Endothelial cell of umbilical vein (primary cell): ENCODE results near the gene ANKRD62.

Experiments used
- CTCF ChIP-seq, 2 donors: IDR thresholded peaks; 1 replicate in 1 of 2; 2 replicates in 1 of 2; pipeline ENCODE4 v1.5.1; 2011; ENCODE audit warnings: low read length in 2 of 2, mild to moderate bottlenecking in 2 of 2, moderate library complexity in 2 of 2, control low read depth in 1 of 2, inconsistent platforms in 1 of 2, low read depth in 1 of 2; ENCODE audit not compliant: insufficient read depth in 1 of 2; ENCODE audit errors: extremely low read depth in 1 of 2
- EZH2 ChIP-seq: IDR thresholded peaks from 2 replicates; pipeline ENCODE4 v1.6.1; 2012; ENCODE audit warnings: borderline replicate concordance, low read depth, mild to moderate bottlenecking, moderate library complexity, low read length, inconsistent platforms; ENCODE audit not compliant: severe bottlenecking
- FOS ChIP-seq: IDR thresholded peaks from 2 replicates; pipeline ENCODE4 v1.6.1; 2011; ENCODE audit warnings: mild to moderate bottlenecking, low read length, moderate library complexity, borderline replicate concordance; ENCODE audit not compliant: insufficient read depth
- GATA2 ChIP-seq: IDR thresholded peaks from 2 replicates; pipeline ENCODE4 v1.7.0; 2011; ENCODE audit warnings: low read depth, mild to moderate bottlenecking, moderate library complexity, mixed read lengths, low read length; ENCODE audit not compliant: insufficient read length, insufficient read depth
- JUN ChIP-seq: IDR thresholded peaks from 2 replicates; pipeline ENCODE4 v1.6.1; 2011; ENCODE audit warnings: borderline replicate concordance, low read depth; ENCODE audit not compliant: insufficient read length, insufficient read depth
- MAX ChIP-seq: IDR thresholded peaks from 2 replicates; pipeline ENCODE4 v1.6.1; 2011; ENCODE audit not compliant: insufficient read depth, insufficient read length
- POLR2A ChIP-seq: IDR thresholded peaks from 2 replicates; pipeline ENCODE4 v1.6.1; 2012; ENCODE audit warnings: low read depth, mild to moderate bottlenecking, control low read depth, low read length
- POLR2AphosphoS5 ChIP-seq: IDR thresholded peaks from 2 replicates; pipeline ENCODE4 v1.6.1; 2012; ENCODE audit warnings: low read depth, mild to moderate bottlenecking, control low read depth, low read length, moderate library complexity; ENCODE audit not compliant: insufficient read depth

DNA sequence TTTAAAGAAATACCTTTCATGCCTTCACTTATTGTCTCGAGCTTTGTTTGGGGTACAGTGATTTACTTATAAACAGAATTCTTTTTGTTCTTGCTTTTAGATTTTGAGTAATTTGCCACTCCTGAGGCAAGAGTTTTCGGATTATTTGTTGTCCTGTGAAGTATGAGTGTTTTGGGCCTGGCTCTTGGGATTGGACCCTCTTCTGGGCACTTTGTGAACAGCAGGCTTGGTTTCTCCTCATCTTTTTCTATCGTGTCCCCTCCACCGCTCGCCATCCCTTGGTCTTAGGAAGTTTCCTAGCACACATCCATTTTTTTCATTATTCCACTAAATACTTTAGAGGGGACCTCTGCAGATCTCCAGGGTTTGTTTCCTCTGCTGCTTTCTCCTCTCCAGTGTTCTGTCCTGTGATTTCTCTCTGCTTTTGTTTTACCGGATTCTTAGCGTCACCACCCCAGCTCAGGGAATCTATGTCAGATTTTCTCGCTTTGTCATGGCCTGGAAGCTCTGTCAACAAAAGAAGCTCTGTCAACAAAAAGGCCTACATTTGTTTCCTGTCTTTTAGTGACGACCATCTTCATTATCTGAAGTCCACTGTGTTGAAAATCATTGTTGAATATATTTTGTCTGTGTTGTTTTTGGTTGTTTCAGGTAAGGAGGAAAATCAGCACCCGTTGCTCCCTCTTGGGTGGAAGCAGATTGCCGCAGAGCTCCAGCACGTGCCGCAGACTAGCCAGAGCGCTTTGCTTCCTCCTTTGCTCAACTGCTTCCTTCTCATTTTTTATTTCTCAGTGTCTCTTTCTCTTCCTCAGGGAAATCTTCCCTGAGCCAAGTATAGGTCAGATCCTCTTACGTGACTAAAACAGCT, 27.8 kb downstream of the ANKRD62 start:
- TF ChIP-seq POLR2A (no peak), CTCF (IDR thresholded peaks at IDR 0.05; ENCODE audit: extremely low read depth in 1 of 2, insufficient read depth in 1 of 2, low read depth in 1 of 2, low read length in 2 of 2) (peak in 1 of 2 donors; percentile 45), MAX (no peak), POLR2AphosphoS5 (no peak), GATA2 (no peak), EZH2 (no peak), JUN (no peak), FOS (no peak)
